Brain pericyte (primary cell): ENCODE measurements around the gene EPB41L5.
"Not testable (repeated sequence)": the region's sequence is repeated elsewhere in the genome, so short reads cannot be mapped to it uniquely, and the experiment has no call there.

Experiments
- DNase-seq: peaks from one replicate; pipeline ENCODE4 v3.0.0-alpha.2; 2012; ENCODE audit warnings: low read depth, low spot score

EPB41L5 gene

GRCh38 chr2:120141300-120142069 lies 128.6 kb downstream of the EPB41L5 start:
- DNase-seq = no peak

GRCh38 chr2:120142528-120143219 lies 129.8 kb downstream of the EPB41L5 start:
- DNase-seq = no peak

- no peak for DNase-seq
These were observed 135.4 kb downstream of the EPB41L5 start for GRCh38 chr2:120148229-120148628.

DNA sequence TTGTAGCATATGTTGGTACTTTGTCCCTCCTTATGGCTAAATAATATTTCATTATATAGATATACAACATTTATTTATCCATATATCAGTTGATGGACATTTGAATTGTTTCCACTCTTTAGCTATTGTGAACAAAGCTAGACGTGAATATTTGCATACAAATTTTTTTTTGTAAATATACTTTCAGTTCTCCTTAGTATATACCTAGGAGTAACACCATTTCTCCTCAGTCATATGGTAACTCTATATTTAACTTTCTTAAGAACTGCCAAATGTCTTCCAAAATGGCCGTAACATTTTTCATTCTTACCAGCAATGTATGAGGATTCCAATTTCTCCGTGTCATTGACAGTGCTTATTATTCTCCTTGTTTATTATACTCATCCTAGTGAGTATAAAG lies 135.8 kb downstream of the EPB41L5 start:
- no peak for DNase-seq

- DNase-seq = no peak
These were observed 136.5 kb downstream of the EPB41L5 start for GRCh38 chr2:120149406-120149805.

DNA sequence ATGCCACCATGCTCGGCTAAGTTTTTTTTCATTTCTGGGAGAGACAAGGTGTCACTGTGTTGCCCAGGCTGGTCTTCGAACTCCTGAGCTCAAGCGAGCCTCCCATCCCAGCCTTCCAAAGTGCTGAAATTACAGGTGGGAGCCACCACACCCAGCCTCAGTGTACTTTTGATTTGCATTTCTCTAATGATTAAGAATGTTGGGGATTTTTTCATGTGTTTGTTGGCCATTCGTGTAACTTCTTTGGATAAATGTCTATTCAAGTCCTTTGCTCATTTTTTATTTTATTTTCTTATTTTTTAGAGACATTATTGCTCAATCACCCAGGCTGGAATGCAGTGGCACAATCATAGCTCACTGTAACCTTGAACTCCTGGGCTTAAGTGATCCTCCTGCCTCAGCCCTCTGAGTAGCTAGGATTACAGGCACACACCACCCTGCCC lies 137.2 kb downstream of the EPB41L5 start:
- no peak for DNase-seq

- DNase-seq = no peak
These were observed 142.4 kb downstream of the EPB41L5 start for GRCh38 chr2:120155308-120155707.

- not testable (repeated sequence) for DNase-seq
These were observed 145.8 kb downstream of the EPB41L5 start for GRCh38 chr2:120158658-120159057.

- no peak for DNase-seq
These were observed 148.3 kb downstream of the EPB41L5 start for GRCh38 chr2:120161190-120161589.

- DNase-seq = no peak
These were observed 149.8 kb downstream of the EPB41L5 start for GRCh38 chr2:120162716-120163115.

DNA sequence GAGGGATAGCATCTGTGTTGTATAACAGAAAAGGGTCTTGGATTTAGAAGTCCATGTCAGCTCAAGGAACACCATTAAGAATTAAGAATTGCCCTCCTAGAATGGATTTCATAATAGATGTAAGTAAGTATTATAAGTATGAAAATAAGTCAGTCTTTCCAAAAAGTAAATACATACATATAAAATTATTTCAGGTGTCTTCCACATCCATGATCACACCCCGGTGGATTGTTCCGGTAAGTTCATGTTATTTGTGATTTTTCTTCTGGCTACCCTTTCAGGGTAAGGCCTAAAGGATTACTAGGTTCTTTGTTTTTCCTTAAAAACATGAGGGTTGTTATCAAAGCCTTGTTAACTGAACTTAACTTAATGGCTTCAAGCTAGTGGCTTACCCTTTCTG lies 154.4 kb downstream of the EPB41L5 start:
- no peak for DNase-seq

GRCh38 chr2:120169020-120169419 lies 156.1 kb downstream of the EPB41L5 start:
- no peak for DNase-seq

- peak; percentile 17 for DNase-seq
These were observed 162.2 kb downstream of the EPB41L5 start for GRCh38 chr2:120174963-120175581.

GRCh38 chr2:120176526-120176925 lies 163.6 kb downstream of the EPB41L5 start:
- no peak for DNase-seq

DNA sequence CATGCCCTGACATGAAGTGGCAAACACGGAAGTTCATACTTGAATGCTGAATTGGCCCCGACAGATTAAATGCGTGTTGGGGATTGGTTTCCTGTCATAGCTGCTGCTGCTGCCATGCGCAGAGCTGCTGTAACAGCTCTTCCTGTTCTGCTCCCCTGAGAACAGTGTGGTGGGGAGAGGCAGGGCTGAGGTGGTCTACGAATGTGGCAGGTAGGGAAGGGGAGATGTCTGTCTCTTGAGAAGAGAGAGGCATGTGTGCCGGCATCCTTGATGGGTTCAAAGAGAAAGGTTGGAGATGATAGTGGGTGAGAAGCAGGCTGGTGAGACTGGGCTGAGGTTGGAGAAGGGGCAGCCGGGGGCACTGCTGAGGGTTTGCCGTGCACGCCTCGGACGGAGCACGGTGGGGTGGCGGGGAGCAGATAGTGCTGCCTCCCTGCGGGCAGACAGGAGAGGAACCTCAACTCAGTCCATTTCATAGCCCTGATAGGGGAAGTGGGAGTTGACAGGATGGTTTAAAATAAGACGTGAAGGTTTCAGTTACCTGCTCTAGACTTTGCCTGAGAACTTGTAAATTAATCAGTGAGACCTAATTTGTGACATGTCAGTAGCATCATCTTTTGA lies 164.2 kb downstream of the EPB41L5 start:
- no peak for DNase-seq

DNA sequence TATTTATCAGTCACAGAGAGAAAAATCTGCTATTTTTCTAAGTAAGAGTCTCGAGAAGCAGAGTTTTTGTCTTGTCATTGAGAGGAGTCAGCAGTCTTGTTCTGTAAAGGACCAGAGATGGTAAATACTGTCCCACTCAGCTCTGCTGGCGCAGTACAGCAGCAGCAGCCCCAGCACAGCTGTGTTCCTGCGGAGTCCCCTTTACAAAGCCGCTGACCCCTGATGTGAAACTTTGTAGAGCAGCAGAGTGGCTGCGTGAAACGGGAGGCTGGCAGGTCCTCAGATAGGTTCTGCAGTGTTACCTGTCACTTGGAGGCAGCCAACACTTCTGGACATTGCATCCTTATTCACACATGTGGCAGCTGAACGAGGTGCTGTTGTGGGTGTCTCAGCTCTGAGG lies 165.1 kb downstream of the EPB41L5 start:
- no peak for DNase-seq

DNA sequence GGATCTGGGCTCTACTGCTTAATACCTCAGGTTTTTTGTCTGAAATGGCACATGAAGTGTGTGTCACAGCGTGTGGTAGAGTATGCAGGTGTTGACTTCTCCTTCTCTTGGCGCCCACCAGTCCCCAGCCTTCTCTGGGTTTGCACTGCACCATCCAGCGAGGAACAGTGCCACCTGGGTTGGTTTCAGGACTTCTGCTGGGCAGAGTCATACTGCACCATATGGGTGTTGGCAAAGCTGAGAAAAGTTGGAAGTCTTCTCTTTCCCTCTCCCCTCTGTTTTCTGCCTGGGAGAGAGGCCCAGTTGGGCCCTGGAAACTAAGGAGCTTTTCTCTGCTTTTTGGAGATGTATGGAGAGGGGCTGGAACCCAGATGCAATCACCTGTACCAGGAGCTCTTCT lies 166.5 kb downstream of the EPB41L5 start:
- DNase-seq = no peak

GRCh38 chr2:120180066-120180465 lies 167.2 kb downstream of the EPB41L5 start:
- peak; percentile 38 for DNase-seq

DNA sequence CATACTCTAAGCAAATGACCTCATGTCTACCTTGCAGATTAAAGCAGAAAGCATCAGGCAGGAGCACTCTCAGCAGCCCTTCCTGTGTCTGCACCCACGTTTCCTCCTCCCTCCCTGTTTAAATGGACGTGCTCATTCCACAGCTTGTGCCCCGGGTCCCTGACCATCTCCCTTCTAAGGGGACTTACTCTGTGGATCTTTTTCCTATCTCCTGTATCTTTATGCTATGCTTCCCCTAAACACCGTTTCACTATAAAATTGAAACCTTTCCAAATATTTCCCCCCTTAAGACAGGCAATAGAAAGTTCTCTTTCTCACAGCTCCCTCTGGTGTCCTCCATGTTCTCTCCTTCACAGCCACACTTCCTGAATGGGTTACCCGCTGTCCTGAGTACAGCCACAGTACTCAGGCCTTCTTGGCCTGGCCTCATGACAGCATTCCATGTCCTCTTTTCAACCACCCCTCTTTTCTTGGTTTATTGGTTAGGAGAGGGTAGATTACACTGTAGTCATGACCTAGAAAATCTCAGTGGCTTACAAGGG lies 169.2 kb downstream of the EPB41L5 start:
- DNase-seq = no peak

GRCh38 chr2:120189189-120189588 lies 176.3 kb downstream of the EPB41L5 start:
- no peak for DNase-seq

GRCh38 chr2:120192280-120192679 lies 179.4 kb downstream of the EPB41L5 start:
- DNase-seq = no peak

DNA sequence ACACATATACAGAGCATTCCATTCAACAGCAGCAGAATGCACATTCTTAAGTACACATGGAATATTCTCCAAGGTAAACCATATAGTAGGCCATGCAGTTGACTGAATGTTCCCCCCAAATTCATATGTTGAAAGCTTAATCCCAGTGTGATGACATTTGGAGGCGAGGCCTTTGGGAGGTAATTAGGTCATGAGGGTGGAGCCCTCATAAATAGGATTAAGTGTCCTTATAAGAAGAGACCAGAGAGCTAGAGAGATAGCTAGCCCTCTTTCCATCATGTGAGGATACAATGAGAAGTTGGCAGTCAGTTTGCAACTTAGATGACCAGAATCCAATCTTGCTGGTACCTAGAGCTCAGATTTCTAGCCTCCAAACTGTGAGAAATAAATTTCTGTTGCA lies 182.7 kb downstream of the EPB41L5 start:
- no peak for DNase-seq
